ENCODE data around the gene MAP7.

DNA sequence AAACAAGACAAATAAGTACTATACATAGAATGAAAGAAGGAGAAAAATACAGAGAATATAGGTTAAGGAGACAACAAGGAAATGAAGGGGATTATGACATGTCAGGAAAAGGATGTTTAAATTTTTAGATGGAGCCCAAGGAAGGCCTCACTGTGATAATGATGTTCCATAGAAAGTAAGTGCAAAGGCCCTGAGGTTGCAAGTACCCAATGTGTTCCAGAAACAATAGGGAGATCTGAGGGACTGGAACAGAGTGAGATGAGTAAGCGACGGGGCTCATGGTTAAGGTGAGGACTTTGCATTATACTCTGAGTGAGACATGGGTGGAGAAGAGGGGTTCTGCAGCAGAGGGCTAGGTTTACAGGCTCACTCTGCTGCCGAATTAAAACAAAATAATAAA, 137.8 kb downstream of the MAP7 start:
- no peak for TF ChIP-seq PAX5 (IDR thresholded peaks at IDR 0.05; ENCODE audit: insufficient read depth, low read length, severe bottlenecking)
- no peak for TF ChIP-seq POLR2A (IDR thresholded peaks at IDR 0.05; ENCODE audit: low read depth, low read length)

Data from GM12891 (cell line).